Activated naive CD8-positive, alpha-beta T cell treated with anti-CD3 and anti-CD28 coated beads for 36 hours (primary cell): Measurements from ENCODE around the gene PYCARD. TPM values are rescaled to one million over a fixed set of nuclear protein-coding genes. Genes with fewer than 3 reads are reported as not detected.
"Not testable (repeated sequence)": the region's sequence is repeated elsewhere in the genome, so short reads cannot be mapped to it uniquely, and the experiment has no call there.

Source experiments
- DNase-seq: peaks from one replicate; pipeline ENCODE4 v3.0.0; 2021
- H3K27ac Mint-ChIP-seq: one replicate; pipeline ENCODE4 v1.8.0; 2022; ENCODE audit warnings: mild to moderate bottlenecking, moderate library complexity, mixed read lengths
- H3K27me3 Mint-ChIP-seq: one replicate; pipeline ENCODE4 v1.8.0; 2022; ENCODE audit warnings: mild to moderate bottlenecking, mixed read lengths
- H3K36me3 Mint-ChIP-seq: one replicate; pipeline ENCODE4 v1.8.0; 2021; ENCODE audit warnings: mild to moderate bottlenecking, mixed read lengths
- H3K4me1 Mint-ChIP-seq: one replicate; pipeline ENCODE4 v1.8.0; 2021; ENCODE audit warnings: mixed read lengths
- H3K4me3 Mint-ChIP-seq: one replicate; pipeline ENCODE4 v1.8.0; 2022; ENCODE audit warnings: mild to moderate bottlenecking, moderate library complexity, mixed read lengths
- H3K9me3 Mint-ChIP-seq: one replicate; pipeline ENCODE4 v1.8.0; 2022; ENCODE audit warnings: mixed read lengths
- total RNA-seq, 2 experiments: library from RNA; stranded (reverse); gene quantifications; one replicate each; pipeline ENCODE4 v1.2.3, GENCODE V29; 2021

PYCARD gene
- total RNA-seq, 2 experiments from 2014 or later: 5.0 to 5.2 TPM

- Mint-ChIP-seq H3K4me1 (peaks cover 83% of the 10 kb centered on the region), H3K9me3 (no peaks in the 10 kb centered on the region), H3K36me3 (peaks cover 88% of the 10 kb centered on the region), H3K4me3 (no peak overlapping the region), H3K27ac (peak overlapping the region; percentile 70), H3K27me3 (no peaks in the 10 kb centered on the region)
- no peak for DNase-seq
Observed at GRCh38 chr16:31188450-31189411, 13.8 kb downstream of the PYCARD start.

- H3K4me3 Mint-ChIP-seq: no peak overlapping the region
- H3K27me3 Mint-ChIP-seq: no peaks in the 10 kb centered on the region
- H3K4me1 Mint-ChIP-seq: peaks cover 85% of the 10 kb centered on the region
- H3K36me3 Mint-ChIP-seq: peaks cover 90% of the 10 kb centered on the region
- no peaks in the 10 kb centered on the region for H3K9me3 Mint-ChIP-seq
- no peak for DNase-seq
- peak overlapping the region; percentile 70 for H3K27ac Mint-ChIP-seq
Observed at GRCh38 chr16:31187808-31188189, 14.8 kb downstream of the PYCARD start.

- Mint-ChIP-seq H3K4me1 (peaks cover 91% of the 10 kb centered on the region), H3K9me3 (no peaks in the 10 kb centered on the region), H3K36me3 (peaks cover 95% of the 10 kb centered on the region), H3K4me3 (peak overlapping the region; percentile 46), H3K27ac (peak overlapping the region; percentile 70), H3K27me3 (no peaks in the 10 kb centered on the region)
- no peak for DNase-seq
Observed at GRCh38 chr16:31186930-31187807, 15.4 kb downstream of the PYCARD start.

GRCh38 chr16:31186176-31186575, 16.4 kb downstream of the PYCARD start:
- peaks cover 83% of the 10 kb centered on the region for H3K4me1 Mint-ChIP-seq
- H3K4me3 Mint-ChIP-seq: peak overlapping the region; percentile 42
- H3K27ac Mint-ChIP-seq: peak overlapping the region; percentile 70
- DNase-seq: no peak
- peaks cover 95% of the 10 kb centered on the region for H3K36me3 Mint-ChIP-seq
- no peaks in the 10 kb centered on the region for H3K9me3 Mint-ChIP-seq
- peaks cover 5% of the 10 kb centered on the region for H3K27me3 Mint-ChIP-seq

GRCh38 chr16:31185339-31185738, 17.2 kb downstream of the PYCARD start:
- Mint-ChIP-seq H3K9me3 (no peaks in the 10 kb centered on the region), H3K4me3 (peak overlapping the region; percentile 42), H3K36me3 (peaks cover 94% of the 10 kb centered on the region), H3K27me3 (peaks cover 8% of the 10 kb centered on the region), H3K4me1 (peaks cover 76% of the 10 kb centered on the region), H3K27ac (peak overlapping the region; percentile 70)
- DNase-seq: no peak

GRCh38 chr16:31184888-31185287, 17.7 kb downstream of the PYCARD start:
- Mint-ChIP-seq H3K9me3 (no peaks in the 10 kb centered on the region), H3K27me3 (peaks cover 11% of the 10 kb centered on the region), H3K4me1 (peaks cover 74% of the 10 kb centered on the region), H3K4me3 (peak overlapping the region; percentile 42), H3K27ac (peak overlapping the region; percentile 67), H3K36me3 (peaks cover 93% of the 10 kb centered on the region)
- DNase-seq: no peak

- DNase-seq: no peak
- Mint-ChIP-seq H3K36me3 (peaks cover 84% of the 10 kb centered on the region), H3K27ac (peak overlapping the region; percentile 100), H3K27me3 (peaks cover 12% of the 10 kb centered on the region), H3K9me3 (no peaks in the 10 kb centered on the region), H3K4me3 (peak overlapping the region; percentile 97), H3K4me1 (peaks cover 70% of the 10 kb centered on the region)
Observed at GRCh38 chr16:31183432-31184428, 18.8 kb downstream of the PYCARD start.

- no peaks in the 10 kb centered on the region for H3K9me3 Mint-ChIP-seq
- no peak for DNase-seq
- peak overlapping the region; percentile 100 for H3K27ac Mint-ChIP-seq
- H3K4me1 Mint-ChIP-seq: peaks cover 65% of the 10 kb centered on the region
- peaks cover 12% of the 10 kb centered on the region for H3K27me3 Mint-ChIP-seq
- peaks cover 72% of the 10 kb centered on the region for H3K36me3 Mint-ChIP-seq
- peak overlapping the region; percentile 97 for H3K4me3 Mint-ChIP-seq
Observed at GRCh38 chr16:31182391-31182790, 20.2 kb downstream of the PYCARD start.

GRCh38 chr16:31181102-31181830, 21.3 kb downstream of the PYCARD start:
- Mint-ChIP-seq H3K27ac (peak overlapping the region; percentile 100), H3K4me1 (peaks cover 60% of the 10 kb centered on the region), H3K9me3 (no peaks in the 10 kb centered on the region), H3K4me3 (peak overlapping the region; percentile 97), H3K27me3 (peaks cover 12% of the 10 kb centered on the region), H3K36me3 (peaks cover 60% of the 10 kb centered on the region)
- peak; percentile 36 for DNase-seq

- Mint-ChIP-seq H3K27ac (peak within 1 kb of the TSS; percentile 100), H3K36me3 (peaks cover 47% of the 10 kb centered on the region), H3K27me3 (peaks cover 12% of the 10 kb centered on the region), H3K9me3 (no peaks in the 10 kb centered on the region), H3K4me3 (peak within 1 kb of the TSS; percentile 97), H3K4me1 (peaks cover 46% of the 10 kb centered on the region)
- peak; percentile 91 for DNase-seq
Observed at GRCh38 chr16:31179747-31180459, 22.7 kb downstream of the PYCARD start, which contains the start of gene FUS. Gene FUS, plus strand, starts transcription at chr16:31180139. Its CDS starts 76 bp downstream, at chr16:31180215.

GRCh38 chr16:31179219-31179746, 23.3 kb downstream of the PYCARD start:
- H3K27ac Mint-ChIP-seq: peak overlapping the region; percentile 100
- peak overlapping the region; percentile 97 for H3K4me3 Mint-ChIP-seq
- peaks cover 12% of the 10 kb centered on the region for H3K27me3 Mint-ChIP-seq
- no peaks in the 10 kb centered on the region for H3K9me3 Mint-ChIP-seq
- no peak for DNase-seq
- H3K36me3 Mint-ChIP-seq: peaks cover 42% of the 10 kb centered on the region
- H3K4me1 Mint-ChIP-seq: peaks cover 42% of the 10 kb centered on the region

- peaks cover 22% of the 10 kb centered on the region for H3K4me1 Mint-ChIP-seq
- peak overlapping the region; percentile 69 for H3K27ac Mint-ChIP-seq
- H3K4me3 Mint-ChIP-seq: peak overlapping the region; percentile 35
- peaks cover 22% of the 10 kb centered on the region for H3K36me3 Mint-ChIP-seq
- H3K9me3 Mint-ChIP-seq: no peaks in the 10 kb centered on the region
- DNase-seq: peak; percentile 58
- peaks cover 12% of the 10 kb centered on the region for H3K27me3 Mint-ChIP-seq
Observed at GRCh38 chr16:31177136-31177535, 25.4 kb downstream of the PYCARD start.

GRCh38 chr16:31170048-31170447, 32.5 kb downstream of the PYCARD start:
- not testable (repeated sequence) for H3K9me3 Mint-ChIP-seq

More at GRCh38 chr16:31170048-31170447, 32.5 kb downstream of the PYCARD start:
- H3K27me3 Mint-ChIP-seq, H3K36me3 Mint-ChIP-seq, H3K27ac Mint-ChIP-seq, H3K4me1 Mint-ChIP-seq, H3K4me3 Mint-ChIP-seq, DNase-seq: not testable (repeated sequence)
